GM12891 (cell line): ENCODE results near the gene TTLL3.

Experiments
- POLR2AphosphoS5 ChIP-seq: IDR thresholded peaks from 2 replicates; pipeline ENCODE4 v1.6.1; 2011; ENCODE audit warnings: low read depth, low read length, control low read depth
- POU2F2 ChIP-seq: IDR thresholded peaks from 2 replicates; pipeline ENCODE4 v1.6.1; 2011; ENCODE audit warnings: low read depth, mild to moderate bottlenecking, control low read depth, low read length, moderate library complexity
- TAF1 ChIP-seq: IDR thresholded peaks from 2 replicates; pipeline ENCODE4 v1.6.1; 2011; ENCODE audit warnings: low read depth, low read length, control low read depth

DNA sequence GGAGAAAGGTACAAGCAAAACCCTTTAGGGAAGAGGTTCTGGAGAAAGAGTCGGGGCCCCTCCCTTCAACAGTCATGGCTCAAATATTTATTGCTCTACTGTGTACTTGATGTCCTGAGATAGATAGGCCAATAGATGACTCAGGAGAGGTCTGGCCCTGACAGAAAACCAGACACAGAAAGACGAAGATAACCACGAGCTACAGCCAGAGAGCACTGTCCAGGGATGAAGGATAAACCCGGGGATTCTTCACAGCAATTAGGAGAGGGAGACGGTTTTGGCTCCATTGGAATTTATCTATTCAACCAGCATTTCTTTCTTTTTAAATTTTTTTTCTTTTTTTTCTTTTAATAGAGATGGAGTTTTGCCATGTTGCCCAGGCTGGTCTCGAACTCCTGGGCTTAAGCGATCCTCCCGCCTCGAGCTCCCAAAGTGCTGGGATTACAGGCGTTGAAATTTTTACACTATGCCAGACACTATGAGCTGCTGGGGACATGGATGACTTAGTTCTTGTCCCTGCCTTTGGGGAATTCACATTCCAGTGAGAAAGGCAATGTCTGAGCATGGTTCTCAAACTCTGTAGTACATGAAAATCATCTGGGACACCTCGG, 74.6 kb downstream of the TTLL3 start:
- TF ChIP-seq POLR2AphosphoS5, result no peak
- TF ChIP-seq TAF1, result no peak
- TF ChIP-seq POU2F2, result no peak
